ENCODE results near the gene TYRP1.

The TYRP1 gene

GRCh38 chr9:12740845-12741244 lies 47.7 kb downstream of the TYRP1 start:
- H3K9me3 ChIP-seq (ENCODE audit: insufficient read depth, low read length), result no peaks in the 10 kb centered on the region
- H3K27me3 ChIP-seq (ENCODE audit: low read depth, low read length), result no peaks in the 10 kb centered on the region
- H3K79me2 ChIP-seq (ENCODE audit: low read length), result no peaks in the 10 kb centered on the region
- no peaks in the 10 kb centered on the region for H3K36me3 ChIP-seq (replicated peaks; ENCODE audit: low read depth, low read length)
- H3K27ac ChIP-seq (ENCODE audit: low read length), result no peak overlapping the region
- H2AFZ ChIP-seq (ENCODE audit: low read depth, low read length), result no peak overlapping the region
- no peak overlapping the region for H3K4me2 ChIP-seq (ENCODE audit: low read length)
- peaks cover 1% of the 10 kb centered on the region for H3K4me1 ChIP-seq (ENCODE audit: low read length)
- H4K20me1 ChIP-seq (ENCODE audit: insufficient read depth, low read length), result no peaks in the 10 kb centered on the region
- H3K4me3 ChIP-seq (ENCODE audit: low read length), result no peak overlapping the region
- no peak overlapping the region for H3K9ac ChIP-seq (ENCODE audit: low read length)
- TF ChIP-seq CTCF (IDR thresholded peaks at IDR 0.05; ENCODE audit: low read depth, low read length), result no peak
- no peak for TF ChIP-seq EZH2phosphoT487 (IDR thresholded peaks at IDR 0.05; ENCODE audit: low read depth)

GRCh38 chr9:12748016-12748415 lies 54.8 kb downstream of the TYRP1 start:
- Histone ChIP-seq H3K4me1 (ENCODE audit: low read length) (no peaks in the 10 kb centered on the region), H3K36me3 (replicated peaks; ENCODE audit: low read depth, low read length) (no peaks in the 10 kb centered on the region), H3K27ac (ENCODE audit: low read length) (no peak overlapping the region), H3K27me3 (ENCODE audit: low read depth, low read length) (no peaks in the 10 kb centered on the region), H4K20me1 (ENCODE audit: insufficient read depth, low read length) (no peaks in the 10 kb centered on the region), H2AFZ (ENCODE audit: low read depth, low read length) (no peak overlapping the region), H3K79me2 (ENCODE audit: low read length) (no peaks in the 10 kb centered on the region), H3K9ac (ENCODE audit: low read length) (no peak overlapping the region), H3K9me3 (ENCODE audit: insufficient read depth, low read length) (no peaks in the 10 kb centered on the region), H3K4me2 (ENCODE audit: low read length) (no peak overlapping the region), H3K4me3 (ENCODE audit: low read length) (no peak overlapping the region)
- TF ChIP-seq CTCF (IDR thresholded peaks at IDR 0.05; ENCODE audit: low read depth, low read length), result no peak
- TF ChIP-seq EZH2phosphoT487 (IDR thresholded peaks at IDR 0.05; ENCODE audit: low read depth), result no peak

DNA sequence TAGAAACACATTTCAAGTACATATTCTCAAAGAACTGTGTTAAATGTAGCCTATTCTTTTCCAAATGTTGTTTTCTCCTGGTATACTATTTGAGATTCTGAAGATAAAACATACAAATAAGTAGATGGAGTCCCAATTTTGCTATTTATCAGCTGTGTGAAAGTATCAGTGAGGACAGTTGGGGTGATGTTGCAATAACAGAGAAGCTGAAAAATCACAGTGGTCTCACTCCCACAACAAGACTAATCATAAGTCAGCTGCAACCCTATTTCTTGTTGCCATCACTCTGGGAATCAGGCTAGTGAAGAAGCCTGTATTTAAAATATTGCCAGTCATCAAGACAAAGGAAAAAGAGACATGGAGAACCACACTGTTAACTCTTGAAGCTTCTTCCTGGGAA lies 55.8 kb downstream of the TYRP1 start:
- Histone ChIP-seq H3K4me3 (ENCODE audit: low read length) (no peak overlapping the region), H4K20me1 (ENCODE audit: insufficient read depth, low read length) (no peaks in the 10 kb centered on the region), H3K4me1 (ENCODE audit: low read length) (no peaks in the 10 kb centered on the region), H3K36me3 (replicated peaks; ENCODE audit: low read depth, low read length) (no peaks in the 10 kb centered on the region), H3K27me3 (ENCODE audit: low read depth, low read length) (no peaks in the 10 kb centered on the region), H2AFZ (ENCODE audit: low read depth, low read length) (no peak overlapping the region), H3K9ac (ENCODE audit: low read length) (no peak overlapping the region), H3K27ac (ENCODE audit: low read length) (no peak overlapping the region), H3K79me2 (ENCODE audit: low read length) (no peaks in the 10 kb centered on the region), H3K4me2 (ENCODE audit: low read length) (no peak overlapping the region), H3K9me3 (ENCODE audit: insufficient read depth, low read length) (no peaks in the 10 kb centered on the region)
- TF ChIP-seq EZH2phosphoT487 (IDR thresholded peaks at IDR 0.05; ENCODE audit: low read depth) (no peak), CTCF (IDR thresholded peaks at IDR 0.05; ENCODE audit: low read depth, low read length) (no peak)

- no peaks in the 10 kb centered on the region for H4K20me1 ChIP-seq (ENCODE audit: insufficient read depth, low read length)
- no peaks in the 10 kb centered on the region for H3K36me3 ChIP-seq (replicated peaks; ENCODE audit: low read depth, low read length)
- H3K27me3 ChIP-seq (ENCODE audit: low read depth, low read length), result no peaks in the 10 kb centered on the region
- H3K4me1 ChIP-seq (ENCODE audit: low read length), result no peaks in the 10 kb centered on the region
- TF ChIP-seq EZH2phosphoT487 (IDR thresholded peaks at IDR 0.05; ENCODE audit: low read depth) (no peak), CTCF (IDR thresholded peaks at IDR 0.05; ENCODE audit: low read depth, low read length) (no peak)
- no peak overlapping the region for H2AFZ ChIP-seq (ENCODE audit: low read depth, low read length)
- no peaks in the 10 kb centered on the region for H3K9me3 ChIP-seq (ENCODE audit: insufficient read depth, low read length)
- H3K79me2 ChIP-seq (ENCODE audit: low read length), result no peaks in the 10 kb centered on the region
- no peak overlapping the region for H3K9ac ChIP-seq (ENCODE audit: low read length)
- no peak overlapping the region for H3K27ac ChIP-seq (ENCODE audit: low read length)
- H3K4me3 ChIP-seq (ENCODE audit: low read length), result no peak overlapping the region
- H3K4me2 ChIP-seq (ENCODE audit: low read length), result no peak overlapping the region
Observed at GRCh38 chr9:12753931-12754330, 60.7 kb downstream of the TYRP1 start.

All from OCI-LY3 (cell line).